Mucosa of gallbladder (tissue), 1 donor: ENCODE results near the gene SUGP2. TPM values are rescaled to one million over a fixed set of nuclear protein-coding genes. Genes with fewer than 3 reads are reported as not detected.
A peak's percentile ranks its signal among the peaks of the same experiment; 100 is the strongest.

Source experiments
- DNase-seq: peaks from one replicate; pipeline ENCODE4 v3.0.0-alpha.2; 2020; ENCODE audit warnings: low spot score
- total RNA-seq: library from RNA; stranded (reverse); gene quantifications from one replicate; pipeline ENCODE4 v1.2.1, GENCODE V29; 2021
- donor health status: DM: no; HTN: no; CAD: no.

The SUGP2 gene
- total RNA-seq, 1 donor from 2014 or later, result 69.8 TPM

DNA sequence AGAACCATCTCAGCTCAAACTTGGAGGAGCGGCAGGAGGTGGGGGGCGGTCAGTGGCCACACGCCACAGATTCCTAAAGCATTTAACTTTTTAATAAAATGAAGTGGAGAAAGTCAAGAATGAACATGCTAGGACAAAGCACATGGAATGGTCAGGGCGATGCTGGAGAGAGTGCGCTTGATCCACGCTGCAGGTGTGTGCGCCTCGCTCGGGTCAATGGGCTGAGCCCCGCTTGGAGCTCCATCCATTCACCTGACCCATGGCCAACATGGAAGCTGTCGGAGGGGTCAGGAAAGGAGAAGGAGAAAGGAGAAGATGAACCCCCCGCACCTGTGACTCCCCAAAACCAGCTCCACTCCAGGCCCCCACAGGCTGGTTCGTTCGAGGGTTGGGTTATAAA, 41.8 kb downstream of the SUGP2 start:
- no peak for DNase-seq

DNA sequence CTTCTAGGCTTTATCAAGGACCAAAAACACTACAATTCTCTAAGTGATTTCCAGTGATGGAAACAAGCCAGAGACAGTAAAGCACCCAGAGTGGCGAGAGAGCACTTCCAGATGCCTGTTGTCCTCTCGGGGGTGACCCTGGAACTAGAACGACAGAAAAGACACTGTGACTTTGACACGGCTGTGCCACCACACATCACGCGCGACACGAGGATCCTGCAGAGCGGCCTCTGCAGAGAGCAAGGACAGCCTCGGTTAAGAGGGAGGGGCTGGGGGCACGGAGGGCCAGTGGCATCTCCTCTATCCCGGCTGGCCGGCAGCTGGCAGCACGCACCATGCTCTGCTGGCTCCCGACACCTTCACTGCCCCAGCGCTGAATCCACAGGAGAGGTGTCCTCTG, 42.3 kb downstream of the SUGP2 start:
- no peak for DNase-seq

DNA sequence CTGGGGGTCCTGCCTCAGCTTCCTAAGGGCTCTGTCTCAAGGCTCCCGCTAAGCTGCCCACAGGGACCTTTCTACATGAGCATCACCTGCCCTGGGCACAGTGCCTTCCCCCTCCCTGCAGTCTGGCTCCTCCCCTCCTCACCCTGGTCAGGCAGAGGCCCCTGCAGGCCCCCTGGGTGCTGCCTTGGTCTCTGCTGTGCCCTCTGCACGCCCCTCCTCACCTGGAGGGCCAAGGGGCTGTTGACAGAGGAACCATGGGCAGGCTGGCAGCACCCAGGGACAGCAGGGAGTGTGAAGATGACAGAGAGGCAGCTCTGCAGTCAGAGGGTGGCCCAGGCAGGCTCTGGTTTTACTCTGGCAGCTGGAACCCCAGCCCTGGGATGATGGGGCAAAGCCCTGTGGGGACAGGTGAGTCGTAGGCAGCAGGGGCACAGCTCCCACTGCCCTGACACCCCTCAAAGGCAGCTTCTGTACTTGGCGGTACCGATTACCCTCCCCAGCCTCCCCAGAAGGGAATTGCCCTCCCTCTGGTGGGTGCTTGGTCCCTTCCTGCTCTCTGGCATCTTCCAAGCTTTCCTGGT, 43.1 kb downstream of the SUGP2 start:
- DNase-seq, result no peak

DNA sequence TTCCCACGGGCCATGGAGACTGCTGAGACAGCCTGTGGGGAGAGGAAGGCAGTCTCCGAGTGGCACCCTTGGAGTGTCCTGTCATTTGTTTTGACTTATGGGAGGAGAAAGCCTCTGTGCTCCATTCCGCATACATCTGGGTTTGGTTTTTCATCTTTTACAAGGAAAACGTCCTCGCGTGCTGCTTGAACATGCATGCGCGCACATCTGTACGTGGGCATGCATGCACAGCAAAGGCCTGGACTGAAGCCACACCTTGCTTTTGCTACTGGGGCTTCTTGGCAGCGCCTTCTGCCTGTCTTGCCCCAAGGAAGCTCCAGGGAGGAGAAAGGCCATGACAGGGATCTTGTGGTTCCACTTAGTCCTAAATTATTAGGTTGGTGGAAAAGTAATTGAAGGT, 44.0 kb downstream of the SUGP2 start:
- no peak for DNase-seq

DNA sequence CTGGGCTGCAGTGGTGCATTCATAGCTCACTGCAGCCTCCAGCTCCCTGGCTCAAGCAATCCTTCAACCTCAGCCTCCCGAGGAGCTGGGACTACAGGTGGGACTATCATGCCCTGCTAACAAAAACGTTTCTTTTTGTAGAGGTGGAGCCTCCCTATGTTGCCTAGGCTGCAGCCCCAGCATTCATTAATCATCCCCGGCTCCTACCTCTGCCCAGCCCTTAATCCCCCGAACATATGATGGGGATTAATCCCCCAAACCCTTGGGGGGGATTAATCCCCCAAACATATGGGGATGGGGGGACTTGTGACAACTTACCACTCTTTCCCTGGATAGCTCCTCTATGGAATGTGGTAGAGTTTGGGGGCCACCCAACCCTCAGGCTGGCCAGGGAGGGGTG, 45.9 kb downstream of the SUGP2 start:
- DNase-seq, result no peak

DNA sequence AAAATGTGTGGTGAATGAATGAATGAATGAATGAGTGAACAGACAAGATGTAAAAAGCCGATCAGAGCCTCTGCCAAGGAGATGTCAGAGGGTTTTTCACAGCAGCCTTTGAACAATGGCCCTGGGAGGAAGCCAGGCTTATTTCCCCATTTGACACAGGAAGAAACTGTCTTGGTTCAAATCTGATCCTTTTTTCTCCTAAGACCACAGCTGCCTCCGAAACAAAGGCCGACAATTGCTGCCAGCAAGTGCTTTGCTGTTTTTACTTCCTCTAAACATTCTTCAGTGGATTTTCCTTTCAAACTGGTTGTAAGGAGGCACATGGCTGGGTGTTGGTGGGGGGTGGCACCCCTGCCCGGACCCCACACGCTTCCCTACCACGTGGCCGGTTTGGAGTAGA, 48.1 kb downstream of the SUGP2 start:
- DNase-seq, result peak; percentile 17

DNA sequence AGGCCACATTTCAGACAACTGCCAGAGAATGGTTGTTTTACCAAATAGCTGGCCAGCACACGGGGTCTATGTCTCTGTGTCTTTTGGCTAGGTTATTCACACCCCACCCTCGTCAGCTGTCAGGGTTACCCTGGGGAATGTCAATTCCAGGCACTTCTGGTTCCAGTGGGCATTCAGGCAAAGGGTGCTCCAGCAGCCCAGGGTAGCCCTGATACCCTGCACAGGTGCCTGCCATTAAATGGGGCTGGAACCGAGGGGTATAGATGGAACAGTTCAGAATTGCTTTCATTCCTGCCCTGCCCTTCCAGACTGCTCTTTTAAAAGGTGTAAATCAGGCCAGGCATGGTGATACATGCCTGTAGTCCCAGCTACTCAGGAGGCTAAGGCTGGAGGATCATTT, 49.1 kb downstream of the SUGP2 start:
- no peak for DNase-seq

DNA sequence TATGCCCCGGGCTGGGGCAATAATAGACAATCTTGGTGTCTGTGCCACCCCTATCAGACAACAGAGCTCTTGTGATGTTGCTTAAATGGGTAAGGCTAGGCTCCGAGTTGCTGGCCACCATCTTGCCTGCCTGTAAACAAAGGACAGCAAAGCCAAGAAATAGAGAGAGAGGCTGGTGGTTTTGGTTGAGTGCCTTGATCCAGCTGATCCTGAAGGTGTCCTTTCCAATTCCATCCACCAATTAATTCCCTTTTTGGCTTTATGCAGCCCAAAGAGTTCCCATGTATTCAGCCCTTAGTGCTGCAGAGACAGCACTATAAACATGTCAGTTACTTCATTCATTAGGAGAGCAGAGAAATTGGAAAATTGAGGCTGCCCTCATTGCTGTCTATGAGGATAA, 50.6 kb downstream of the SUGP2 start:
- DNase-seq, result no peak

DNA sequence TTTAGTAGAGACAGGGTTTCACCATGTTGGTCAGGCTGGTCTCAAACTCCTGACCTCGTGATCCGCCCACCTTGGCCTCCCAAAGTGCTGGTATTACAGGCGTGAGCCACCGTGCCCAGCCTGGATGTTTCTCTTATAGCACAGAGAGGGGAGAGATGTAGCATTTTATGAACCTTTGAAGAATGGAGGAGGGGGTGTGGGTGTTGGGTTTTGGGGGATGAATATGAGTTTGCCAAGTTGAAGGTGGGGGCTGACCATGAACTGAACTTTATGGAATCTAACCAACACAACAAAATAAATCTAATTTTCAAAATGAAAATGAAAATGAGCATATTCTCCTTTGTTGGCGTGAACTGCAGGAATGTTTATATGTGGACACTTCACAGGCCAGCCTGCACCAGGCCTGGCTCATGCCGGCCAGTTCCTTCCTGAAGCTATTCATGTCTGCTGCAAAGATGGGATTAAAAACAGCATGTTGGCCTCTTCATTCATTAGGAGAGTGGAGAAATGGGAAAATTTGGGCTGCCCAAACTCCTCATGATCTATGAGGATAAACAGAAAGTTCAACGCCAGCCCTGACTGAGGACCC, 52.8 kb downstream of the SUGP2 start:
- DNase-seq, result no peak

DNA sequence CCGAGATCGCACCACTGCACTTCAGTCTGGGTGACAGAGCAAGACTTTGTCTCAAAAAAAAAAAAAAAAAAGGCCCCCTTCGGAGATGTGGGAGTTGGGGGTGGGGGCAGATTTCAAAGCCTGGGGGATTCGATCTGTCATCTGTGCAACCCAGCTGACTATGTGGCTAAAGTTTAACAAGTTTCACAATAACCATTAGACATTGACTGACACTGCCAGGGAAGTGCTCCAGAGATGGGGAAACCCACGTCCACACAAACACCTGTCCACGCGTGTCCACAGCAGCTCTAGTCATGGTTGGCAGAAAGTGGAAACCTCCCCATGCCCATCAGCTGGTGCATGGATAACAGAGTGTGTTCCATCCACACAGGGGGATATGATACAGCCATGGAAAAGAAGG, 54.7 kb downstream of the SUGP2 start:
- DNase-seq, result no peak

DNA sequence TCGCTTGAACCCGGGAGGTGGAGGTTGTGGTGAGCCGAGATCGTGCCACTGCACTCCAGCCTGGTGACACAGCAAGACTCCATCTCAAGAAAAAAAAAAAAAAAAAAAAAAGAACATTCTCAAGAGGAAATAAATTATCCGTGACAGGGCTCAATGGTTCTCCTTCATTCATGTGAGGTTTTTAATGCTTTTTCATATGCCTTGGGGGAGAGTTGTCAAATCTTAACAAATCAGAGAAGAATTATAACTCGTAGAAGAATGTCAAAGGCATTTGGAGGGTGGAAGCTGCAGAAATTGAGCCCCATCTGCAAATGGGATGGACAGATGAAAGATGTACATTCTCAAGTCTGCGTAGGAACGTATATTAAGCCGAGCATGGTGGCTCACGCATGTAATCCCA, 57.4 kb downstream of the SUGP2 start:
- no peak for DNase-seq

DNA sequence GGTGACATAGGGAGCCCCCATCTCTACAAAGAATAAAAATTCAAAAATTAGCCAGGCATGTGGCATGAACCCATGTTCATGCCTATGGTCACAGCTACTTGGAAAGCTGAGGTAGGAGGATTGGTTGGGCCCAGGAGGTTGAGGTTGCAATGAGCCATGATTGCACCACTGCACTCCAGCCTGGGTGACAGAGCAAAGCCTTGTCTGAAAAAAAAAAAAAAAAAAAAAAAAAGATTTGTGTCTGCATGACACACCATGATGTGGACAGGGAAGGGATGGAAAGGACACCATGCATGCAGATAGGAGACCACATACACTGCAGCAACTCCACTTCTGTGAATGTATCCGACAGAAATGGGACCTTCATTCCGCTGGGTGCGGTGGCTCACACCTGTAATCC, 58.3 kb downstream of the SUGP2 start:
- no peak for DNase-seq

DNA sequence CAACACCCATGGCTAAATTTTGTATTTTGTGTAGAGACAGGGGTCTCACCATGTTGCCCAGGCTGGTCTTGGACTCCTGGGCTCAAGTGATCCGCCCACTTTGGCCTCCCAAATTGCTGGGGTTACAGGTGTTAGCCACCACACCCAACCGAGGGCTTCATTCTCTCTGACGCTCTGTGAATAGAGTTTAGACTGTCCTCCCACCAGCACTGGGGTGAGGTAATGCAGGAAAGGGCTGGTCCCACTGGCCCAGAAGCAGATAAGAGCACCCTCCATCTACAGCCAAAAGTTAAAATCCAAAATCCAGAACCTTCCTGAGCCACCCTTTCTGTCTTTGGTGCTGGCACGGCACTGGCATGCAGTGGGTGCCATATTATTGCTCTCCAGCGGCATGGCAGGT, 60.5 kb downstream of the SUGP2 start:
- no peak for DNase-seq

DNA sequence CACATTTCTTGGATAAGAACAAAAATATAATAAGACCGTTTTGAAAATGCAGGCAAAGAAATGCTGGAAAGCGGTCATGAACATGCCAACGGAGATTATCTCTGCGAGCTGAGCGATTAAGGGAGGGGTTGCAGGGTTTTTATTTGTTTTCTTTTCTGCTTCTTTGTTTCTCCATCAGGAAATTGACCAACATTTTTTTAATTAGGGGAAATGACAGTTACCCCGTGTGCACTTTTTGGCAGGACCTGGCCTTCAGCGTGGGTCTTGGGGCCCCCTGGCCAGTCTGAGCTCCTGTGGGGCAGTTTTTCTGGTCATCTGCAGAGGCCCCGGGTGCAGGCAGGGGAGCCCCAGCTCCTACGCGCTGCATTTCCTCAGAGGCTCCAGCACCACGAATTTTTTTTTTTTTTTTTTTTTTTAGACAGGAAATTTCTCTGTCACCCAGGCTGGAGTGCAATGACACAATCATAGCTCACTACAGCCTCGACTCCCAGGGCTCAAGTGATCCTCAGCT, 61.0 kb downstream of the SUGP2 start:
- no peak for DNase-seq

DNA sequence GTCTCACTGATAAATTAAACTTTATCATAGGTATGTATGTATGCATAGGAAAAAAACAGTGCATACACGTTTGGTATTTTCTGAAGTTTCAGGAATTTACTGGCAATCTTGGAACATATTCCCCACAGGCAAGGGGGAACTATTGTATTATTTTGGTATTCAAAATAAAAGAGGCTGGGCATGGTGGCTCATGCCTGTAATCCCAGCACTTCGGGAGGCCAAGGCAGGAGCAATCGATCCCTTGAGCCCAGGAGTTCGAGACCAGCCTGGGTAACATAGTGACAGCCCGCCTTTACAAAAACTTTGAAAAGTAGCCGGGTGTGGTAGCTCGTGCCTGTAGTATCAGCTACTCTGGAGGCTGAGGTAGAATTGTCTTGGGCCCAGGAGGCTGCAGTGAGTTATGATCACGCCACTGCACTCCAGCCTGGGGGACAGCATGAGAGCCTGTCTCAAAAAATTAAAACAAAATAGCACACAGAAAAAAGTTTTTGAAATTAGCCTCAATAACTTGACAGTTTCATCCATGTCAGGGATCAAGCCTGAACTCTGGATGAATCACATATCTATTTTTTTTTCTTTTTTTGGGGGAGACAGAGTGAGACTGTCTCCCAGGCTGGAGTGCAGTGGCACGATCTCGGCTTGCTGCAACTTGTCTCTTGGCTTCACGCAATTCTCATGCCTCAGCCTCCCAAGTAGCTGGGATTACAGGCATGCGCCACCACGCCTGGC, 63.2 kb downstream of the SUGP2 start:
- no peak for DNase-seq

DNA sequence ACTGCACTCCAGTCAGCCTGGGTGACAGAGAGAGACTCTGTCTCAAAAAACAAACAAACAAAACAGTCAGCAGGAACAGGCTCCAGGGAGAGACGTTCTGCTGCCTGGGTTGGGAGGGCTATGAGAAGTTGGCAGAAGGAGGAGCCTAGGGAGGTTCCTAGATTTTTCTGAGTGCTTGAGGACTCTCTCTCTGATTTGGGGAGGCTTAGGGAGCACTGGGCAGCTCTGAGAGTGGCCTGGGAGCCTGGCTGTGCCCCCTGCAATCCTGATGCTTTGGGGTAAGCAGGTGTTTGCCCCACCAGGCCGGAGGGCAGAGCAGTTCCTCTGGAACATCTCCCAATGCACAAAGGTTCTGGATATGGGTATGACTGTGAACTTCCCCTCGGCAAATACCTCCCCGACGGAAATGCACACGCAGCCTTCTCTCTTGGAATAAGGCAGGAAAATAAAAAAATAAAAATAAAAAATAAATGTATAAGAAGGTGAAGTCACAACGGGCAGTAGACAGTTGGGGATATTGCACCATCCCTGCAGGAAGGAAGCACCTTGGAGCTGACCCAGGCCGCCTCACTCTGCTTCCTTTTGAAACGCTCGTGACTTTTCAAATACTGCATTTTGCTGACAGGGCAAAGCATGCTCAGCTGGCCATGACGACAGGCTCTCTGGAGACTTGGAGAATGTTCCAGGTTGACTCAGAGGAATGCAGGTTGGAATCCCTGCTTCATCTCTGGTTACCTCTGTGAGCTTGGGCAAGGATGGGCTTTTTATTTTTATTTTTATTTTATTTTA, 65.8 kb downstream of the SUGP2 start:
- DNase-seq, result peak; percentile 70

DNA sequence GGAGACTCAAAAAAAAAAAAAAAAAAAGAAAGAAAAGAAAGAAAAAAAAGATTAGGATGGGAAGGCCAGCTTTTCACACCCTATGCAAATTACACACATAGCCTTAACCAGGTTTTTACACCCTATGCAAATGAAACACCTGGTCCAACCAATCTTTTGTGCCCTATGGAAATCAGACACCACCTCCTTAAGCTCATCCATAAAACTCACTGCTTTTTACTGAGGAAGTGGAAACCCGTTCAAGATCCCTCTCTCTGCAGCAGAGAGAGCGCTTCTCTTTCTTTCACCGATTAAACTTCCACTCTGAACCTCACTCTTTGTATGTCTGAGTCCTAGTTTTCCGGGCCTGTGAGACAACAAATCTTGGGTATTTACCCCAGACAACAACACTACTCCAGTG, 67.0 kb downstream of the SUGP2 start:
- no peak for DNase-seq

DNA sequence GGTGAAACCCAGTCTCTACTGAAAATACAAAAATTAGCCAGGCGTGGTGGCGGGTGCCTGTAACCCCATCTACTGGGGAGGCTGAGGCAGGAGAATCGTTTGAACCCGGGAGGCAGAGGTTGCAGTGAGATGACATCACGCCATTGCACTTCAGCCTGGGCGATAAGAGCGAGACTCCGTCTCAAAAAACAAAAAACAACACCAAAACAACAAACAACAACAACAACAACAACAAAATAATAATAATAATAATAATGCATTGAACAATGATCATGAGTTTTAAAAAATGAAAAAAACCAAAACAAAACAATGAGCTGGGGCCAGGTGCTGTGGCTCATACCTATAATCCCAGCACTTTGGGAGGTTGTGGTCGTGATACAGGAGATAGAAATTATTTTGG, 69.2 kb downstream of the SUGP2 start:
- no peak for DNase-seq

DNA sequence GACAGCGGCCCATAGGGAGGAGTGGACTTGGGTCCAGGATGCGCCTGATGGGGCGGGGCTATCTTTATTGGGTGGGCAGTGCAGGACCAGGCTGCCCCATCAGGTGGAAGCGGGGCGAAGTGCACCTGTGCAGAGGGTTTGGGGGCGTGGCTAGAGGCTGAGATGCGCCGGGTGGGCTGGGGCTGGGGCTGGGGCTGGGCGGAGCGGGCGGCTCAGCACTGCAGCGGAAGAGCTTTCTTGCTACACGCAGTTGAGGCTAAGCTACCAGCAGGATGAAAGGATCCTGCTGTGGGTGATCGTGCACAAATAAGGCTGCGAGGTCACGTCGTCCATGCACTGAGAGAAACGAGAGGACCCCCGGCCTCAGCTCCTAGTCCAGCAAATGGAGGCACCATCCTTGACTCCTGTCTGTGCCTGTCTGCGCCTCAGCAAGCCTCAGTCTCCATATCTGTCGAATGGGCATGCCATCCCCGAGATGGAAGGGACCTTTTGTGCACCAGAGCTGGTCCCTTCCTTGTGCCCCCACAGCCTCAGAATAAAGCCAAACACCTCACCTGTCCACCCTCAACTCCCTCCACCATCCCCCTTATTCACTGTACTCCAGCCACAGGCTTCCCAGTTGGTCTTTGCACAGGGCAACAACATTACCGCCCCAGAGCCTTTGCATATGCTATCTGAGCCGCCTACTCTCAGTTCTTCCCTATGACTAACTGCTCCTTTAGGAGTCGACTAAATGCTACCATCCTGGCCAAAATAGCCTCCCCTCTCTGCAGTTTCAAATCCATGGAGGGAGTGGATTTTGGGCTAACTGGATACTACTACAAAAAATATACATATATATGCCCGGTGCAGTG, 71.3 kb downstream of the SUGP2 start:
- no peak for DNase-seq

DNA sequence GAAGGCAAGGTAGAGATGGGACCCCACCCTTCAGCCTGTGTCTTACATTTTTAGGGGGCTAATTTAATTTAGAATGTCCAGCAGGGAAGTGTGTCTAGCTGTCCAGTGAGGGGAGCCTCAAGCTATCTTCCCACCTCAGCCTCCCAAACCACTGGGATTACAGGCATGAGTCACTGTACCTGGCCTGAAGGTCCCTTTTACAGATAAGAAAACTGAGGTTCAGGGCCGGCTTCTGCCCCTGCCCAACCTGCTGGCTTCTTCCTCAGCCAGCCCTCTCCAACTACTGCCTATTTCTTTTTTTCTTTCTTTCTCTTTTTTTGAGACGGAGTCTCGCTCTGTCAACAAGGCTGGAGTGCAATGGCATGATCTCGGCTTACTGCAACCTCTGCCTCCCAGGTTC, 72.9 kb downstream of the SUGP2 start:
- DNase-seq, result no peak

DNA sequence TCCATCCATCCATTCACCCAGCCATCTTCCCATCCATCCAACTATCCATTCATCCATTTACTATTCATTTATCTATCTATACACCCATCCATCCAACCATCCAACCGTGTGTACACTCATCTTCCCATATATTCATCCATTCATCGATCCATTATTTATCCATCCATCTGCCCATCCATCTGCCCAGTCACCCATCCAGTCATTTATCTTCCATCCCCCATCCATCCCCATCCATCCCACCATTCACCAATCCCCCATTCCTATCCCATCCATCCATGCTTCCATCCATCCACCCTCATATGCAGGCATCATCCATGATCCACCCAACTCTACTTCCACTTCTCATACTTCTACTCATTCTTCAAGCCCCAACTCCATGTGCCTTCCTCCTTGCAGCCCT, 78.3 kb downstream of the SUGP2 start:
- no peak for DNase-seq

DNA sequence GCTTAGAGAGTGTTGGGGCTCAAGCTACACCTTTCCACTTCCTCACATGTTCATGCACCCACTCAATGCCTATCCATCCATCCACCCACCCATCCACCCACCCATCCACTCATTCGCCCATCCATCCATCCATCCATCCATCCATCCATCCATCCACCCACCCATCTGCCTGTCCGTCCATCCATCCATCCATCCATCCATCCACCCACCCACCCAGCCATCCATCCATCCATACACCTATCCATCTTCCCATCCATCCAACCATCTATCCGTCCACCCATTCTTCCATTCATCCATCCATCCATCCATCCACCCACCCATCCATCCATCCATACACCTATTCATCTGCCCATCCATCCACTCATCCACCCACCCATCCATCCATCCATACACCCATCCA, 79.2 kb downstream of the SUGP2 start:
- no peak for DNase-seq
